Endothelial cell (in vitro differentiated cells): ENCODE results near the gene ZNF397. TPM values are rescaled to one million over a fixed set of nuclear protein-coding genes. Genes with fewer than 3 reads are reported as not detected.

Experiments
- DNase-seq: peaks from one replicate; pipeline ENCODE4 v3.0.0; 2021; ENCODE audit warnings: low spot score
- H3K27ac Mint-ChIP-seq: one replicate; pipeline ENCODE4 v1.8.0; 2021; ENCODE audit warnings: mixed read lengths, inconsistent platforms; ENCODE audit not compliant: unreplicated experiment
- H3K27me3 Mint-ChIP-seq: one replicate; pipeline ENCODE4 v1.8.0; 2021; ENCODE audit warnings: mild to moderate bottlenecking, moderate library complexity, mixed read lengths, inconsistent platforms; ENCODE audit not compliant: unreplicated experiment
- H3K36me3 Mint-ChIP-seq: one replicate; pipeline ENCODE4 v1.8.0; 2021; ENCODE audit warnings: mild to moderate bottlenecking, low read depth, mixed read lengths, inconsistent platforms; ENCODE audit not compliant: unreplicated experiment
- H3K4me1 Mint-ChIP-seq: one replicate; pipeline ENCODE4 v1.8.0; 2021; ENCODE audit warnings: mild to moderate bottlenecking, mixed read lengths, inconsistent platforms; ENCODE audit not compliant: unreplicated experiment
- H3K4me3 Mint-ChIP-seq: one replicate; pipeline ENCODE4 v1.8.0; 2021; ENCODE audit warnings: mild to moderate bottlenecking, mixed read lengths, inconsistent platforms; ENCODE audit not compliant: unreplicated experiment
- H3K9me3 Mint-ChIP-seq: one replicate; pipeline ENCODE4 v1.8.0; 2021; ENCODE audit warnings: mixed read lengths, inconsistent platforms; ENCODE audit not compliant: unreplicated experiment
- total RNA-seq: library from RNA; stranded (reverse); fragmentation: NEBNext Ultra II Directional; extraction: Animal tissue kit (Norgen Biotek cat#: 25700); gene quantifications from one replicate; pipeline ENCODE4 v1.2.1, GENCODE V29; 2021; ENCODE audit not compliant: unreplicated experiment
- TF ChIP-seq, protein P1 (sequence below): fragments of 200-600 bp; sonication (generic); IDR thresholded peaks from one replicate; pipeline ENCODE4 v1.5.0; 2021; ENCODE audit warnings: antibody characterized with exemption; ENCODE audit not compliant: unreplicated experiment

The ZNF397 gene
- total RNA-seq, 1 donor from 2014 or later = 8.4 TPM

DNA sequence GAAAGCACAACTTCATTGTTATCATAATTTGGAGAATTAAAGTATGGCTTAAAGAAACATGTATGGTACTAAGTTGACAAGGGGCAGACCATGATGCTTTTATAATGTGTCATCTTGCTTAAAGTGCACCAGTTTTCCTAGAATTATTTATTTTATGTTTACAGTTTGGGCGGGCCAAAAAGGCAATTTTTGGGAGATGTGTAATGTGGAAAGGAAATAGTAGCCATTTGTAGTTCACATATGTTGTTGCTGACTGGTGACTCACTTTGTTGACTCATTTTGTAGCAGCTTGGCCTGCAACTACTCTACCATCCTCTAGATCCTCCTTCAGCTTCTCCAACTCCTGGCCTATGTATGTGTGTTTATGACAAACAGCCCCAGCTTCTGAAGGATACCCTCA lies 41.5 kb downstream of the ZNF397 start:
- peaks cover 3% of the 10 kb centered on the region for H3K27me3 Mint-ChIP-seq
- H3K27ac Mint-ChIP-seq = no peak overlapping the region
- no peak for DNase-seq
- peak overlapping the region; percentile 0 for H3K4me3 Mint-ChIP-seq
- H3K36me3 Mint-ChIP-seq = peaks cover 36% of the 10 kb centered on the region
- H3K4me1 Mint-ChIP-seq = no peaks in the 10 kb centered on the region
- TF ChIP-seq, protein P1, sequence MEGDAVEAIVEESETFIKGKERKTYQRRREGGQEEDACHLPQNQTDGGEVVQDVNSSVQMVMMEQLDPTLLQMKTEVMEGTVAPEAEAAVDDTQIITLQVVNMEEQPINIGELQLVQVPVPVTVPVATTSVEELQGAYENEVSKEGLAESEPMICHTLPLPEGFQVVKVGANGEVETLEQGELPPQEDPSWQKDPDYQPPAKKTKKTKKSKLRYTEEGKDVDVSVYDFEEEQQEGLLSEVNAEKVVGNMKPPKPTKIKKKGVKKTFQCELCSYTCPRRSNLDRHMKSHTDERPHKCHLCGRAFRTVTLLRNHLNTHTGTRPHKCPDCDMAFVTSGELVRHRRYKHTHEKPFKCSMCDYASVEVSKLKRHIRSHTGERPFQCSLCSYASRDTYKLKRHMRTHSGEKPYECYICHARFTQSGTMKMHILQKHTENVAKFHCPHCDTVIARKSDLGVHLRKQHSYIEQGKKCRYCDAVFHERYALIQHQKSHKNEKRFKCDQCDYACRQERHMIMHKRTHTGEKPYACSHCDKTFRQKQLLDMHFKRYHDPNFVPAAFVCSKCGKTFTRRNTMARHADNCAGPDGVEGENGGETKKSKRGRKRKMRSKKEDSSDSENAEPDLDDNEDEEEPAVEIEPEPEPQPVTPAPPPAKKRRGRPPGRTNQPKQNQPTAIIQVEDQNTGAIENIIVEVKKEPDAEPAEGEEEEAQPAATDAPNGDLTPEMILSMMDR = no peak
- H3K9me3 Mint-ChIP-seq = peaks cover 5% of the 10 kb centered on the region

DNA sequence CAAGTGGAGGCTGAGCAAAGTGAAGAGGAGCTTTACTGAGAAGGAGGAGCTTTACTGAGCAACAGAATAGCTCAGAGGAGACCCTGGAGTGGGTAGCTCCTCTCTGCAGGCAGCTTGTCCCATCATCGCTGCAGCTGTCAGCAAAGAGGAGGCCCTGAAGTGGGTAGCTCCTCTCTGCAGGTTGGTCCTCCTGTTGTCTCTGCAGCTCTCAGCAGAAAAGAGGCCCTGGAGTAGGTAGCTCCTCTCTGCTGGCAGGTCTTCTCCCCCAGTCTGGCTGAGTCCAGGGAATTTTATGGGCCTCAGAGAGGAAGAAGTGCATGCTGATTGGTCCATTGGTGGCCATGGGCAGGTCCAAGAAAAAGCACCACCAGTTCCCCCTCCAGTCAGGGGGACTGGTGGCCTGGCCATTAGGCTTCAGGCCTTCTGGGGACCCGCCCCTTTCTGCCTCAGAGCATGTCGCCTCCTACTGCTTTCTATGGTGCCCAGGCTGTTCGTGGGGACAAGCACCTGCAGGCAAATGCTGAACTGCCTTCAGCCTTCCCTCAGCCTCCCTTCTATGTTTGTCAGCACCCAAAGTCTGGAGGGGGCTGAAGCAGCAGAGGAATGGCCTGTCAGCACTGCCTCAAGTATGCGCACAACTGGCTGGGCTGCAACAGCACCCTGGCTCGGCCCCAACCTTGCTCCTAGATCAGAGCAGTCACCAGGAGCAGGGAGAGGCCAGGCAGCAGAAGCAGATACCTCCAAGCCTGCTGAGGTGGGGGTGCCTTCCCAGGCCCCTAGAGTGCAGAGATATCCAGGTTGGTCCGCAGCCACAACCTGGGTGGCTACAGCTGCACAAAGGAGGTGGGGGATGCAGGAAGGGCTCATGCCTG lies 43.3 kb downstream of the ZNF397 start:
- Mint-ChIP-seq H3K9me3 (peaks cover 5% of the 10 kb centered on the region), H3K4me3 (no peak overlapping the region)
- TF ChIP-seq, protein P1 = no peak

DNA sequence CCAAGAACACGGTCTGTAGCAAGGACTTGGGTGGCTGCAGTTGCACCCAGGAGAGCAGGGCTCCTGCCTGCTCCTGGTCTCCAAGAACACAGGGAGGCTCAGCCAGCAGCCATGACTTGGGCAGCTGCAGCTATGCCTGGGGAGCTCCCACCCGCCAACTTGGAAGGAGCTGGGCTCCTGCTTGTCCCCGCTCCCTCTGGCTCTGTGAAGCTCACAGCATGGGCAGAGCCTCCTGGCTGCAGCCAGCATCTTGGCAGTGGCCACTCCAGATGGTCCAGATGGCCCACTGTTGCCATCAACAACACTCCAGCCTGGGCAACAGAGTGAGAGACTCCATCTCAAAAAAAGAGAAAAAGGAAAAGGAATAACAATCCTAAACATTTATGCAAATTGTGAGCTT lies 44.0 kb downstream of the ZNF397 start:
- H3K27me3 Mint-ChIP-seq = peaks cover 3% of the 10 kb centered on the region
- H3K4me1 Mint-ChIP-seq = peaks cover 9% of the 10 kb centered on the region
- H3K36me3 Mint-ChIP-seq = peaks cover 27% of the 10 kb centered on the region
- no peak overlapping the region for H3K27ac Mint-ChIP-seq
- H3K4me3 Mint-ChIP-seq = no peak overlapping the region
- DNase-seq = no peak
- TF ChIP-seq, protein P1 = no peak
- H3K9me3 Mint-ChIP-seq = peaks cover 5% of the 10 kb centered on the region

More for the DNA sequence above, 43.3 kb downstream of the ZNF397 start:
- no peak for DNase-seq
- Mint-ChIP-seq H3K27ac (no peak overlapping the region), H3K27me3 (peaks cover 3% of the 10 kb centered on the region), H3K36me3 (peaks cover 30% of the 10 kb centered on the region), H3K4me1 (peaks cover 2% of the 10 kb centered on the region)

DNA sequence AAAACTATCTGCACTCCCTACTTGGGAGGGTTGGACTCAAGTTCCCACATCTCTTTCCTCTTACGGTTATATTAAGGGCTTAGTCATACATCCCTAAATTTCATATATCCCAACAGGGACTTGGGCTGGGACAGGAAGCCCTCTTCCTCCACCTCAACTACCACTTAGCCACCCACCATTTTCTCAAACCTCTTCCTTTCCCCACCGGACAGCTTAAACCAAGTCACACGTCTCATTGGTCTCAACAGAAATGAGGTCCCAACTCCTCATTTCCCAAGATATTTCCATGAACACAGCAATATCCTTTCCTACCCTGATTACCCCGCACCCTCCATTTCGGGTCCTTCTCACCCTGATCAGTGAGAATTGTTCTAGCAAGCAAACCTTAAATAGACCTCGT lies 48.5 kb downstream of the ZNF397 start:
- no peaks in the 10 kb centered on the region for H3K9me3 Mint-ChIP-seq
- DNase-seq = no peak
- peaks cover 25% of the 10 kb centered on the region for H3K4me1 Mint-ChIP-seq
- H3K4me3 Mint-ChIP-seq = peak overlapping the region; percentile 99
- peaks cover 2% of the 10 kb centered on the region for H3K27me3 Mint-ChIP-seq
- TF ChIP-seq, protein P1 = no peak
- peak overlapping the region; percentile 98 for H3K27ac Mint-ChIP-seq
- peaks cover 7% of the 10 kb centered on the region for H3K36me3 Mint-ChIP-seq

DNA sequence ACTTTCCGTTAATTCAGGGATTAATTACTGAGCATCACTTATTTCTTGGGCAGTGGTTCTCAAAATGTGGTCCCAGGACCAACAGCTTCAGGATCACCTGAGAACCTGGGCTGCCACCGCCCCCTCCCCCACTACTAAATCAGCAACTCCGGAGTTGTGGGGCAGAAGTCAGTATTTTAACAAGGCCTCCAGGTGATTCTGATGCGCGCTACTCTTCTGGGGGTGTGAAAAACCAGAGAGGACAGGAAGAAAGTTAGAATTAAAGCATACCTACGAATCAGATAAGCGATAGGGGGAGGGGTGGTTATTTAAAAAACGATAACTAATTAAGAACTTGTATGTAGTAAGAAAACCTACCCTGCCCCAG lies 48.9 kb downstream of the ZNF397 start:
- Mint-ChIP-seq H3K36me3 (peaks cover 7% of the 10 kb centered on the region), H3K4me1 (peaks cover 25% of the 10 kb centered on the region), H3K27ac (peak overlapping the region; percentile 98), H3K4me3 (peak overlapping the region; percentile 99), H3K9me3 (no peaks in the 10 kb centered on the region), H3K27me3 (peaks cover 2% of the 10 kb centered on the region)
- TF ChIP-seq, protein P1 = no peak
- DNase-seq = no peak
